ENCODE data around the gene PDE7B. TPM values are rescaled to one million over a fixed set of nuclear protein-coding genes. Genes with fewer than 3 reads are reported as not detected.

The PDE7B gene
- total and polyA plus RNA-seq, 2 donors (not counting 1 experiment from before 2014, with no cell fraction given), result 2.6 to 7.5 TPM

DNA sequence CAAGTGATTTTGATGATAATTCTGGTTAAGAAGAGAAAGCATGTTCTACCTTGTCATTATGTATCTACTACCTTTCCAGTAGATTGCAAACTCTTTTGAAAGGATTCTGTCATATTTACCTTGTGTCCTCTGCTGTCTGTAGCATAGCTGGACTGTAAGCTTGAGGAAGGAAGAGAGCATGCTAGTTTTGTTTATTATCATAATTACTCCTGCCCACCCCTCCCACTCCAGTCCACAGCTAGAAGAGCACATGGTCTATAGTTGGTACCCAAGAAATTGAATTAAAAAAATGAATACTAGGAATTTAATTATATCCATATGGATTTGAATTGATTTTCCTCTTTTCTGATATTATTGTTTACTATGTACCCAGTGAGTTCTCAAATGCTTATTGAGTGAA, 40.2 kb downstream of the PDE7B start:
- CTCF ChIA-PET, result interaction anchor here (0.8 to 1.3 kb wide), 3 partner anchors 8 to 335 kb away, joined by 3 to 5 read pairs (median 4); no protein-coding TSS in a partner anchor
- H3K27me3 ChIP-seq (replicated peaks in 1 of 4; ENCODE audit: control extremely low read depth in 1 of 4, control insufficient read depth in 3 of 4, insufficient read depth in 4 of 4, low read length in 3 of 4), result no peaks in the 10 kb centered on the region
- no peaks in the 10 kb centered on the region for H3K9me3 ChIP-seq (ENCODE audit: control extremely low read depth in 1 of 3, control insufficient read depth in 2 of 3, insufficient read depth in 1 of 3, low read length in 2 of 3)
- Mint-ChIP-seq H3K27me3 (no peaks in the 10 kb centered on the region), H3K4me3 (no peak overlapping the region), H3K4me1 (peaks cover 6% of the 10 kb centered on the region), H3K27ac (no peak overlapping the region), H3K9me3 (ENCODE audit: insufficient read depth) (no peaks in the 10 kb centered on the region)
- peaks cover 0 to 1% of the 10 kb centered on the region in 2 experiments for H3K36me3 ChIP-seq (replicated peaks in 1 of 2; ENCODE audit: control extremely low read depth in 1 of 2, control insufficient read depth in 1 of 2, extremely low read depth in 1 of 2, insufficient read depth in 2 of 2, low read length in 1 of 2)
- DNase-seq (no peak), ATAC-seq (ENCODE audit: low read depth) (no peak)
- peaks cover 11% of the 10 kb centered on the region for H3K79me2 ChIP-seq (ENCODE audit: control insufficient read depth, insufficient read depth, low read length)
- TF ChIP-seq, protein P1, sequence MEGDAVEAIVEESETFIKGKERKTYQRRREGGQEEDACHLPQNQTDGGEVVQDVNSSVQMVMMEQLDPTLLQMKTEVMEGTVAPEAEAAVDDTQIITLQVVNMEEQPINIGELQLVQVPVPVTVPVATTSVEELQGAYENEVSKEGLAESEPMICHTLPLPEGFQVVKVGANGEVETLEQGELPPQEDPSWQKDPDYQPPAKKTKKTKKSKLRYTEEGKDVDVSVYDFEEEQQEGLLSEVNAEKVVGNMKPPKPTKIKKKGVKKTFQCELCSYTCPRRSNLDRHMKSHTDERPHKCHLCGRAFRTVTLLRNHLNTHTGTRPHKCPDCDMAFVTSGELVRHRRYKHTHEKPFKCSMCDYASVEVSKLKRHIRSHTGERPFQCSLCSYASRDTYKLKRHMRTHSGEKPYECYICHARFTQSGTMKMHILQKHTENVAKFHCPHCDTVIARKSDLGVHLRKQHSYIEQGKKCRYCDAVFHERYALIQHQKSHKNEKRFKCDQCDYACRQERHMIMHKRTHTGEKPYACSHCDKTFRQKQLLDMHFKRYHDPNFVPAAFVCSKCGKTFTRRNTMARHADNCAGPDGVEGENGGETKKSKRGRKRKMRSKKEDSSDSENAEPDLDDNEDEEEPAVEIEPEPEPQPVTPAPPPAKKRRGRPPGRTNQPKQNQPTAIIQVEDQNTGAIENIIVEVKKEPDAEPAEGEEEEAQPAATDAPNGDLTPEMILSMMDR (IDR thresholded peaks at IDR 0.05), result no peak
- no peak for TF ChIP-seq EZH2 (IDR thresholded peaks at IDR 0.05; ENCODE audit: borderline replicate concordance, insufficient read depth, low read depth, low read length, poor library complexity, severe bottlenecking)
- POLR2A ChIA-PET, result no interaction called here
- no peak overlapping the region for H2AFZ ChIP-seq (ENCODE audit: insufficient read depth, low read depth, low read length, poor library complexity, severe bottlenecking)
- H3K9ac ChIP-seq (ENCODE audit: low read length), result no peak overlapping the region
- H3K4me1 ChIP-seq (ENCODE audit: control insufficient read depth in 2 of 2, insufficient read depth in 2 of 2, low read length in 2 of 2), result peaks cover 0 to 6% of the 10 kb centered on the region in 2 donors
- intact Hi-C loops (cut with micrococcal nuclease), result no loop called here
- H3K4me2 ChIP-seq (replicated peaks; ENCODE audit: low read depth, low read length, poor library complexity, severe bottlenecking), result no peak overlapping the region
- no peak overlapping the region for H3K4me3 ChIP-seq (ENCODE audit: control extremely low read depth in 1 of 5, extremely low read depth in 1 of 5, insufficient read depth in 1 of 5, low read depth in 2 of 5, low read length in 4 of 5)
- no peak overlapping the region for H3K27ac ChIP-seq (ENCODE audit: low read length in 2 of 2)
- no peaks in the 10 kb centered on the region for H4K20me1 ChIP-seq (ENCODE audit: control insufficient read depth, insufficient read depth, low read length, poor library complexity, severe bottlenecking)

DNA sequence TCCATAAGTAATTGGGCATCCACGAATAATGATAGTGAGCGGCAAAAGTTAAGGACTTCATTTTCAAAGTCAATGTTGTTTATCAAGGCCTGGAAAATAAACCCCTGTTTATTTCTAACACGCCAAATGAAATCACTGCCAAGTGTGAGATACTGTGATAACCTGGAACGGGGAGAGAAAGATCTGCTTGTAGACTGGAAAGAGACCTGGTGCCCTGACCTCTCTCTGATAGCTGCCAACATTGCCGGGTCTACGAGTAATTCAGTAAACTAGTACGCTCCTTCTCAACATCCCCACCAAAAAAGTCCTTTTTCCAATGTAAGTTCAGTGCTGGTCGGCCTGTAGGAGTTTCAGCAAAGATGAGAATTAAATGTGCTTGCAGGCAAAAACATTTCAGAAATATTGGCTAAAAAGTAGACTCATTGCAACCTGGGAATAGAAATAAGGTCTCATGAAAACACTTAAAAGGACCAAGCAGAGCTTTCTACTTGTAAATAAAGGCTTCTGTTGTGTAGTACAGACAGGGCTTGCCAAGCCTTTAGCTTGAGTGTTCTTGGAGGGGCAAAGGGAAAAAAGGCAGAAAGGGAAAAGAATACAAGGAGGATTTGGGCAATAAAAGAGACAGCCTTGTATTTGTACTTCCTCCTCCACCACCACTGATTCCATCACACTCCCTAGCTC, 43.9 kb downstream of the PDE7B start:
- Histone ChIP-seq H3K27me3 (replicated peaks in 1 of 4; ENCODE audit: control extremely low read depth in 1 of 4, control insufficient read depth in 3 of 4, insufficient read depth in 4 of 4, low read length in 3 of 4) (no peaks in the 10 kb centered on the region), H3K4me3 (ENCODE audit: control extremely low read depth in 1 of 5, extremely low read depth in 1 of 5, insufficient read depth in 1 of 5, low read depth in 2 of 5, low read length in 4 of 5) (no peak overlapping the region), H3K4me1 (ENCODE audit: control insufficient read depth in 2 of 2, insufficient read depth in 2 of 2, low read length in 2 of 2) (peaks cover 0 to 8% of the 10 kb centered on the region in 2 donors), H3K4me2 (replicated peaks; ENCODE audit: low read depth, low read length, poor library complexity, severe bottlenecking) (no peak overlapping the region), H4K20me1 (ENCODE audit: control insufficient read depth, insufficient read depth, low read length, poor library complexity, severe bottlenecking) (no peaks in the 10 kb centered on the region), H3K9ac (ENCODE audit: low read length) (no peak overlapping the region), H2AFZ (ENCODE audit: insufficient read depth, low read depth, low read length, poor library complexity, severe bottlenecking) (no peak overlapping the region), H3K27ac (ENCODE audit: low read length in 2 of 2) (no peak overlapping the region), H3K36me3 (replicated peaks in 1 of 2; ENCODE audit: control extremely low read depth in 1 of 2, control insufficient read depth in 1 of 2, extremely low read depth in 1 of 2, insufficient read depth in 2 of 2, low read length in 1 of 2) (peaks cover 0 to 1% of the 10 kb centered on the region in 2 experiments), H3K79me2 (ENCODE audit: control insufficient read depth, insufficient read depth, low read length) (peaks cover 6% of the 10 kb centered on the region), H3K9me3 (ENCODE audit: control extremely low read depth in 1 of 3, control insufficient read depth in 2 of 3, insufficient read depth in 1 of 3, low read length in 2 of 3) (no peaks in the 10 kb centered on the region)
- TF ChIP-seq, protein P1 (IDR thresholded peaks at IDR 0.05), result no peak
- no peak for TF ChIP-seq EZH2 (IDR thresholded peaks at IDR 0.05; ENCODE audit: borderline replicate concordance, insufficient read depth, low read depth, low read length, poor library complexity, severe bottlenecking)
- Mint-ChIP-seq H3K27me3 (no peaks in the 10 kb centered on the region), H3K4me3 (no peak overlapping the region), H3K9me3 (ENCODE audit: insufficient read depth) (peaks cover 3% of the 10 kb centered on the region), H3K4me1 (peaks cover 7% of the 10 kb centered on the region), H3K27ac (no peak overlapping the region)
- ChIA-PET POLR2A (no interaction called here), CTCF (no interaction called here)
- no peak for ATAC-seq (ENCODE audit: low read depth)
- DNase-seq, result no peak
- intact Hi-C loops (cut with micrococcal nuclease), result no loop called here
- 100% methylated on average over 1 of the region's 8 CpGs for WGBS (ENCODE audit: insufficient coverage)
